ENCODE measurements around the gene DSG3.
"Not testable (repeated sequence)": the region's sequence is repeated elsewhere in the genome, so short reads cannot be mapped to it uniquely, and the experiment has no call there.

The DSG3 gene

DNA sequence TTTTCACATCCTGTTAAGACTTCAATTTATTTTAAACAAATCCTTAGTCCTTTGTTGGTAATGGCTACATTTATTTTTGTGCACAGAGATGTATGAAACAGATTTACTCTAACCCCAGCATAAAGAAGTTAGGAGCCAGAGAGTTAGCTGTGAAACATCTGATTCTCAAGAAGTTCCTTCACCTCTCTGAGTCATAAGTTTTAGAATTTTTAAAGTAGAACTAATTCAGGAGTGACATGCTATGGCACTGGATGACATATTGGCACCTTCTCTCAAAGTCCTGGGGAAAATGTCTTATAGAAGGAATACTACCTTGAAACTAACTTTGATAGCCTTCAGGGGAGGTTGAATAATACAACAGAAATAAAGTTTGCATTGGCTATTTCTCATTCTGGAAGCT, 44.0 kb downstream of the DSG3 start:
- in situ Hi-C loops (cut with HindIII; ENCODE audit: low sequenced_read_pairs) = no loop called here
- DNase-seq (ENCODE audit: low read depth, low spot score) = no peak
- TF ChIP-seq, protein P1, sequence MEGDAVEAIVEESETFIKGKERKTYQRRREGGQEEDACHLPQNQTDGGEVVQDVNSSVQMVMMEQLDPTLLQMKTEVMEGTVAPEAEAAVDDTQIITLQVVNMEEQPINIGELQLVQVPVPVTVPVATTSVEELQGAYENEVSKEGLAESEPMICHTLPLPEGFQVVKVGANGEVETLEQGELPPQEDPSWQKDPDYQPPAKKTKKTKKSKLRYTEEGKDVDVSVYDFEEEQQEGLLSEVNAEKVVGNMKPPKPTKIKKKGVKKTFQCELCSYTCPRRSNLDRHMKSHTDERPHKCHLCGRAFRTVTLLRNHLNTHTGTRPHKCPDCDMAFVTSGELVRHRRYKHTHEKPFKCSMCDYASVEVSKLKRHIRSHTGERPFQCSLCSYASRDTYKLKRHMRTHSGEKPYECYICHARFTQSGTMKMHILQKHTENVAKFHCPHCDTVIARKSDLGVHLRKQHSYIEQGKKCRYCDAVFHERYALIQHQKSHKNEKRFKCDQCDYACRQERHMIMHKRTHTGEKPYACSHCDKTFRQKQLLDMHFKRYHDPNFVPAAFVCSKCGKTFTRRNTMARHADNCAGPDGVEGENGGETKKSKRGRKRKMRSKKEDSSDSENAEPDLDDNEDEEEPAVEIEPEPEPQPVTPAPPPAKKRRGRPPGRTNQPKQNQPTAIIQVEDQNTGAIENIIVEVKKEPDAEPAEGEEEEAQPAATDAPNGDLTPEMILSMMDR (IDR thresholded peaks at IDR 0.05; ENCODE audit: low read depth, low read length) = no peak
- H3K4me3 ChIP-seq (ENCODE audit: low read depth, low read length) = no peak overlapping the region

DNA sequence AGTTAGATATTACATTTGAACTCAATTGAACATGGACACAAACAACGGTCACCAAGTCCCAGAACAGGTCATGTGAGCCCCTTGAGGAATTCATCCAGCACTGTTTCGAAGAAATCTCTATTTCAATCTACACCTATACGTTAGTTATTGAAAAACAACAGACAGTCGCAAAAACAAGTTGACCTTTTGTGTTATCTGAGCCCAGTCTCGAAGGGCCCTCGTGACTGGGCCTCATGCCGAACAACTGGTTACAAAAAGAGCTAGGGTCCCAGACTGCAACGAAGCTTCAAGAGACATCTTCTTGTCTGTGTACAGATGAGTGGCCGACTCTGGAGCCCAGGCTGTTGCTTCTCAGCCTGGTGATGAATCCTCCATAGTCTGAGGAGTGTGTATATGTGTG, 45.1 kb downstream of the DSG3 start:
- H3K4me3 ChIP-seq (ENCODE audit: low read depth, low read length) = no peak overlapping the region
- DNase-seq (ENCODE audit: low read depth, low spot score) = no peak
- in situ Hi-C loops (cut with HindIII; ENCODE audit: low sequenced_read_pairs) = no loop called here
- TF ChIP-seq, protein P1 (IDR thresholded peaks at IDR 0.05; ENCODE audit: low read depth, low read length) = no peak

DNA sequence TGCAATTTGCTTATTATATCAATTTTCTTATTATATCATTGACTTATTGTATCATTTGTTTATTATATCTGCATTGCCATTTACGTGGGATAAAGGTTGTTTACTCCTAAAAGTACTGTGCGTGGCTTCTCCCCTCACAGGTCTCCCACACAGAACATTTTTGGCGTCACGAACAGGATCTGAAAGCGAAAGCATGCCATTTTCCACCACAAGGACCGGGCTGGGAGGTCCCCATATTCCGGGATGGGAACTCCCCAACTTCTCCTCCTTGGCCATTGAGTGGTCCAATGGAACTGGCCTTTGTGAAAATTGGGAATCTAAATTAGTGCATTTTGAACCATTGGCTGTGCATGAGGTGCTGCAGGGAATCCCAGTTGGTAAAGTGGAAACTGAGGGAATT, 45.6 kb downstream of the DSG3 start:
- no peak for DNase-seq (ENCODE audit: low read depth, low spot score)
- in situ Hi-C loops (cut with HindIII; ENCODE audit: low sequenced_read_pairs) = no loop called here
- TF ChIP-seq, protein P1 (IDR thresholded peaks at IDR 0.05; ENCODE audit: low read depth, low read length) = no peak
- no peak overlapping the region for H3K4me3 ChIP-seq (ENCODE audit: low read depth, low read length)

DNA sequence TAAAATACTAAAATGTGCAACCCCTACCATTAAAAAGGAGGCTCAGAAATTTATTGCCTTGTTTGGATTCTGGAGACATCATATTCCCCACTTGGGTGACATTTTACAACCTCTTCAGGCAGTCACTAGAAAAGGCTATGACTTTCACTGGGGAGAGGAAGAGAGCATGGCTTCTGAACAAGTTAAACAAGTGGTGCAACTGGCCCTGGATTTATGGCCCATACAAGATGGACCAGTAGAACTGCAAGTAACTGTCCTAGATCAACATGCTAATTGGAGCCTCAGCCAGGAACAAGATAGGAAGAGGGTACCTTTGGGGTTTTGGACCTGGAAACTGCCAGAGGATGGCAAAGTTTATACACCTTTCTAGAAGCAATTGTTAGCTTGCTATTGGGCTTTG, 46.4 kb downstream of the DSG3 start:
- TF ChIP-seq, protein P1 (IDR thresholded peaks at IDR 0.05; ENCODE audit: low read depth, low read length) = no peak
- in situ Hi-C loops (cut with HindIII; ENCODE audit: low sequenced_read_pairs) = no loop called here
- DNase-seq (ENCODE audit: low read depth, low spot score) = no peak
- no peak overlapping the region for H3K4me3 ChIP-seq (ENCODE audit: low read depth, low read length)

DNA sequence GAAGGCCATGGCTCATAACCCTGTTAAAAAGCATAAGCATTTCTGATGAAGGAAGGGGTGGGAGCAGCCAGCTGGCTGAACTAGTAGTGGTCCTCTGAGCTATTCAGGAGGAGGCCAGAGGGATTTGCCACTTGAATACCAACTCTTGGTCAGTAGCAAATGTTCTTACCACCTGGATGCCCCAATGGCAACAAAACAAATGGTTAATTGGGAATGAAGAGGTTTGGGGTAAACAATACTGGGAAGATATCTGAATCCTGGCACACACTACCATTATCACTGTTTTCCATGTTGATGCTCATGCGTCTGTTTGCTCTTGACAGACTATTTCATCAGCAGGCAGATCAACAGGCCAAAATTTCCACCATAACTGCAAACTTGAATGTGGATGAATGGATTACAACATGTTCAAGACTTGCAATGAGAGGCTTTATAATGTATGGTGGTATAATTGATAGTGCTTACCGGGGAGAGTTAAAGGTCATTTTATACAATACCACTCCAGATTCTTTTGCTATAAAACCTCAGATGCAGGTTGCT, 47.2 kb downstream of the DSG3 start:
- H3K4me3 ChIP-seq (ENCODE audit: low read depth, low read length); in situ Hi-C loops (cut with HindIII; ENCODE audit: low sequenced_read_pairs); DNase-seq (ENCODE audit: low read depth, low spot score): not testable (repeated sequence)

DNA sequence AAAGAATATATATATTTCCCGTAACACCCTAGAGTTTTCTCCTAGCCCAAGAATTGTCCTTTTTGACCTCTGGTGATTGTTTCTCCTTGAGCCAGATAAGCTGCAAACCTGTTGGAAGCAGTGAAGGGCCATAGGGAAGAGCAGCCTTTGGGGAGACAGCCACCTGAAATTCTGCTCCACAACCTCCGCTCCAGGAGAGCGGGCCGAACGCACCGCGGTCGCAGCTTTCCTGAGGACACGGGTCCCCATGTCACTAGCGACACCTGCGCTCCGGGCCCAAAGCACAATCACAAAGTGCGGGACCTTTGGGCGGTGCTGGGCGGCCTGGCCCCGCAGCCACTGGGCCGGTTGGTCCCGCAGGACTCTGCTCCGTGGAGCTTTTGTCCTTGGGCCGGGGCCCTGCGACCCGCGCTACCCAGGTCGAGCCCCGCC, 49.9 kb downstream of the DSG3 start:
- TF ChIP-seq, protein P1 (IDR thresholded peaks at IDR 0.05; ENCODE audit: low read depth, low read length) = no peak
- in situ Hi-C loops (cut with HindIII; ENCODE audit: low sequenced_read_pairs) = no loop called here
- no peak for DNase-seq (ENCODE audit: low read depth, low spot score)

DNA sequence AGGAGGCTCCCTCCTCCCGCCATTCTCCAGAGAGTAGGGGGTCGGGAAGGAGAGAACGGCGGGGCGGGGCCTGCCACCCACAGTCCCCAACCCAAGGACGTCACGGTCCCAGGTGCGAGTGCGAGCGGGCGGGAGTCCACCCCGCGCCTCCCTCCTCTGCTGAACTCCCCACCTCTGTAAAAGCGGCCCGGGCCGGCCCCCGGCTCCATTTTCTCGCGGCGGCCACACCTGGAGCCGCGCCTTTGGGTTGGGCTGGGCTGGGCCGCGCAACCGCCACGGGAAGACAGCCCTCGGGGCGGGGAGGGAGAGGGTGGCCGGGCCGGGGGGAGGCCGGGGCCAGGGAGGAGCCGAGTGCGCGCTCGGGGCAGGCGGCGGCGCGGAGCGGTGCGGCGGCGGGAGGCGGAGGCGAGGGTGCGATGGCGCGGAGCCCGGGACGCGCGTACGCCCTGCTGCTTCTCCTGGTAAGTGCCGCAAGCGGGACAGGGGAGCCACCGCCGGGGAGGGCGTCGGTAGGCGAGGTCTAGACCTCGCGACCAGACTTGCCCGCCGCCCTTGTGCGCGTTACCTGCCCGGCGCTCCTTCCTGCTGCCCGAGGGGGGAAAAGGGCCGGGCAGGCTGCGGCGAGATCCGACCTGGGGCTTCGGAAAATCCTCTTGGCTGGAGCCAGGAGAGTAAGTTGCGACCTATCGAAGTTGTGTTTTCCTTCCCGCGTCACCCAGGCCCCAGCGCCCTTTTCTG, 50.5 kb downstream of the DSG3 start, which contains the start of gene DSG2:
TSS of gene DSG2 (plus strand) at position 342 of the 738 bp plus-strand sequence. CDS start at position 417, 75 bp downstream.
- TF ChIP-seq, protein P1 (IDR thresholded peaks at IDR 0.05; ENCODE audit: low read depth, low read length) = no peak
- peak within 1 kb of the TSS; percentile 76 for H3K4me3 ChIP-seq (ENCODE audit: low read depth, low read length)
- in situ Hi-C loops (cut with HindIII; ENCODE audit: low sequenced_read_pairs) = no loop called here
- peak; percentile 28 for DNase-seq (ENCODE audit: low read depth, low spot score)

More for the DNA sequence above, 49.9 kb downstream of the DSG3 start:
- H3K4me3 ChIP-seq (ENCODE audit: low read depth, low read length) = peak overlapping the region; percentile 76

Data from astrocyte of the spinal cord (primary cell).